ENCODE results near the gene LMX1B.

DNA sequence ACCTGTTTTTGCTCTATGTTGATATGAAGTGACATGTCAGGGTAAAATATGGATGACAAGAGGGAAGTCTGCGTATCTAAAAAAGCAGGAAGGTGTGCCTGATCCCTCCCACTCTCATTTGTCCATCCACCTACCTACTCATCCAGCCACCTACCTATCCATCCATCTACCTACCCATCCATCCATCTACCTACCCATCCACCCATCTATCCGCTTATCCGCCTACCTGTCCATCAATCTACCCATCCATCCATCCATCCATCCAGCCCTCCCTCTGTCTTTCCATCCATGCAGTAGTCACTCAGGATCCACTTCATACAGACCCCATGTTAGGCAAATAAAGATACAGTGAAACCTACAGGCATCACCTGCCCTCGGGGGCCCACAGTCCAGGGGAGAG is 32.4 kb downstream of the LMX1B start:
- TF ChIP-seq, protein P1, sequence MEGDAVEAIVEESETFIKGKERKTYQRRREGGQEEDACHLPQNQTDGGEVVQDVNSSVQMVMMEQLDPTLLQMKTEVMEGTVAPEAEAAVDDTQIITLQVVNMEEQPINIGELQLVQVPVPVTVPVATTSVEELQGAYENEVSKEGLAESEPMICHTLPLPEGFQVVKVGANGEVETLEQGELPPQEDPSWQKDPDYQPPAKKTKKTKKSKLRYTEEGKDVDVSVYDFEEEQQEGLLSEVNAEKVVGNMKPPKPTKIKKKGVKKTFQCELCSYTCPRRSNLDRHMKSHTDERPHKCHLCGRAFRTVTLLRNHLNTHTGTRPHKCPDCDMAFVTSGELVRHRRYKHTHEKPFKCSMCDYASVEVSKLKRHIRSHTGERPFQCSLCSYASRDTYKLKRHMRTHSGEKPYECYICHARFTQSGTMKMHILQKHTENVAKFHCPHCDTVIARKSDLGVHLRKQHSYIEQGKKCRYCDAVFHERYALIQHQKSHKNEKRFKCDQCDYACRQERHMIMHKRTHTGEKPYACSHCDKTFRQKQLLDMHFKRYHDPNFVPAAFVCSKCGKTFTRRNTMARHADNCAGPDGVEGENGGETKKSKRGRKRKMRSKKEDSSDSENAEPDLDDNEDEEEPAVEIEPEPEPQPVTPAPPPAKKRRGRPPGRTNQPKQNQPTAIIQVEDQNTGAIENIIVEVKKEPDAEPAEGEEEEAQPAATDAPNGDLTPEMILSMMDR (IDR thresholded peaks at IDR 0.05; ENCODE audit: insufficient read depth, low read length, poor library complexity, severe bottlenecking) = no peak
- no peak for TF ChIP-seq EZH2phosphoT487 (conservative IDR thresholded peaks at IDR 0.05; ENCODE audit: low read length)

Data from SU-DHL-6 (cell line).